Gastrocnemius medialis (tissue), 4 donors: ENCODE measurements around the gene PCDHA5.

ENCODE experiments used
- CTCF ChIP-seq, 5 experiments: fragments of 450-650 bp in 3 of 5; fragments of 200-600 bp in 2 of 5; sonication (generic) in 2 of 5; IDR thresholded peaks in 4 of 5; conservative IDR thresholded peaks in 1 of 5; 1 replicate in 4 of 5; 2 replicates in 1 of 5; pipeline ENCODE4 v1.5.1; 2016 to 2019; ENCODE audit warnings: antibody characterized with exemption in 5 of 5, mild to moderate bottlenecking in 3 of 5, moderate library complexity in 3 of 5
- POLR2A ChIP-seq, 2 donors: fragments of 450-650 bp; IDR thresholded peaks; one replicate each; pipeline ENCODE4 v1.6.1; 2017; ENCODE audit warnings: antibody characterized with exemption in 2 of 2, mild to moderate bottlenecking in 2 of 2, moderate library complexity in 2 of 2

- TF ChIP-seq CTCF (IDR thresholded peaks at IDR 0.05 in 4 of 5, conservative IDR thresholded peaks at IDR 0.05 in 1 of 5) = no peak
- no peak for TF ChIP-seq POLR2A (IDR thresholded peaks at IDR 0.05)
These were observed 26.2 kb upstream of the PCDHA5 start for GRCh38 chr5:140795259-140795641.
